Trophoblast cell (in vitro differentiated cells and primary cell): Measurements from ENCODE around the gene PPIF.
A peak's percentile ranks its signal among the peaks of the same experiment; 100 is the strongest.

Experiments used
- DNase-seq, 2 donors: peaks; one replicate each; pipeline ENCODE4 v3.0.0-alpha.2; 2016
- H2AFZ ChIP-seq: 2 replicates; pipeline ENCODE4 v1.6.1; 2013; ENCODE audit warnings: low read length, moderate library complexity, mild to moderate bottlenecking; ENCODE audit not compliant: insufficient read depth, poor library complexity
- H2AK5ac ChIP-seq: 2 replicates; pipeline ENCODE4 v1.6.1; 2013; ENCODE audit warnings: mild to moderate bottlenecking, low read length
- H2BK120ac ChIP-seq: 2 replicates; pipeline ENCODE4 v1.6.1; 2013; ENCODE audit warnings: low read length, mild to moderate bottlenecking, moderate library complexity; ENCODE audit not compliant: insufficient read depth, poor library complexity
- H2BK12ac ChIP-seq: 2 replicates; pipeline ENCODE4 v1.6.1; 2013; ENCODE audit warnings: mild to moderate bottlenecking, low read length, moderate library complexity
- H2BK5ac ChIP-seq: 2 replicates; pipeline ENCODE4 v1.6.1; 2013; ENCODE audit warnings: low read length, low read depth, moderate library complexity, mild to moderate bottlenecking; ENCODE audit not compliant: poor library complexity
- H3K14ac ChIP-seq: 2 replicates; pipeline ENCODE4 v1.6.1; 2013; ENCODE audit warnings: mild to moderate bottlenecking, low read length
- H3K18ac ChIP-seq: 2 replicates; pipeline ENCODE4 v1.6.1; 2013; ENCODE audit warnings: mild to moderate bottlenecking, low read length
- H3K23ac ChIP-seq: 2 replicates; pipeline ENCODE4 v1.6.1; 2013; ENCODE audit warnings: low read length
- H3K27ac ChIP-seq: 2 replicates; pipeline ENCODE4 v1.5.1; 2013; ENCODE audit warnings: low read depth, mild to moderate bottlenecking, inconsistent platforms, low read length, moderate library complexity
- H3K27me3 ChIP-seq: 2 replicates; pipeline ENCODE4 v1.6.1; 2013; ENCODE audit warnings: inconsistent platforms, mild to moderate bottlenecking, low read length, moderate library complexity; ENCODE audit not compliant: insufficient read depth
- H3K36me3 ChIP-seq, 2 experiments: 1 replicate in 1 of 2; 2 replicates in 1 of 2; pipeline ENCODE4 v1.6.1; 2013; ENCODE audit warnings: low read length in 2 of 2, mild to moderate bottlenecking in 2 of 2, moderate library complexity in 1 of 2; ENCODE audit not compliant: insufficient read depth in 2 of 2, control insufficient read depth in 1 of 2
- H3K4ac ChIP-seq: 2 replicates; pipeline ENCODE4 v1.6.1; 2013; ENCODE audit warnings: low read depth, mild to moderate bottlenecking, low read length, moderate library complexity
- H3K4me1 ChIP-seq, 2 experiments: 1 replicate in 1 of 2; 2 replicates in 1 of 2; pipeline ENCODE4 v1.6.1; 2013; ENCODE audit warnings: low read length in 2 of 2, mild to moderate bottlenecking in 2 of 2, moderate library complexity in 1 of 2; ENCODE audit not compliant: insufficient read depth in 2 of 2, control insufficient read depth in 1 of 2
- H3K4me2 ChIP-seq: 2 replicates; pipeline ENCODE4 v1.6.1; 2013; ENCODE audit warnings: inconsistent platforms, mild to moderate bottlenecking, low read length, moderate library complexity
- H3K4me3 ChIP-seq: 2 replicates; pipeline ENCODE4 v1.5.1; 2013; ENCODE audit warnings: mild to moderate bottlenecking, low read depth, low read length, inconsistent platforms
- H3K79me1 ChIP-seq: one replicate; pipeline ENCODE4 v1.6.1; 2013; ENCODE audit warnings: low read length
- H3K79me2 ChIP-seq: 2 replicates; pipeline ENCODE4 v1.6.1; 2013; ENCODE audit warnings: low read length, mild to moderate bottlenecking; ENCODE audit not compliant: control insufficient read depth, insufficient read depth, poor library complexity
- H3K9ac ChIP-seq: 2 replicates; pipeline ENCODE4 v1.6.1; 2013; ENCODE audit warnings: mild to moderate bottlenecking, low read length
- H3K9me3 ChIP-seq: 2 replicates; pipeline ENCODE4 v1.6.1; 2013; ENCODE audit warnings: low read depth, mild to moderate bottlenecking, control low read depth, inconsistent platforms, low read length; ENCODE audit not compliant: insufficient read depth
- H4K12ac ChIP-seq: 2 replicates; pipeline ENCODE4 v1.6.1; 2013; ENCODE audit warnings: low read depth, mild to moderate bottlenecking, low read length, moderate library complexity
- H4K8ac ChIP-seq: 2 replicates; pipeline ENCODE4 v1.6.1; 2013; ENCODE audit warnings: low read depth, mild to moderate bottlenecking, low read length, moderate library complexity
- H4K91ac ChIP-seq: one replicate; pipeline ENCODE4 v1.6.1; 2013; ENCODE audit warnings: low read depth, mild to moderate bottlenecking, low read length, moderate library complexity
- WGBS: extraction: QIAGEN DNeasy Blood & Tissue Kit; methylation state at CpG from one replicate; pipeline ENCODE4 v1.1.7; 2013; ENCODE audit warnings: missing lambda C conversion rate; ENCODE audit not compliant: insufficient read length, insufficient coverage; ENCODE audit errors: extremely low coverage; 5-methylcytosine and 5-hydroxymethylcytosine counted together

Gene PPIF

DNA sequence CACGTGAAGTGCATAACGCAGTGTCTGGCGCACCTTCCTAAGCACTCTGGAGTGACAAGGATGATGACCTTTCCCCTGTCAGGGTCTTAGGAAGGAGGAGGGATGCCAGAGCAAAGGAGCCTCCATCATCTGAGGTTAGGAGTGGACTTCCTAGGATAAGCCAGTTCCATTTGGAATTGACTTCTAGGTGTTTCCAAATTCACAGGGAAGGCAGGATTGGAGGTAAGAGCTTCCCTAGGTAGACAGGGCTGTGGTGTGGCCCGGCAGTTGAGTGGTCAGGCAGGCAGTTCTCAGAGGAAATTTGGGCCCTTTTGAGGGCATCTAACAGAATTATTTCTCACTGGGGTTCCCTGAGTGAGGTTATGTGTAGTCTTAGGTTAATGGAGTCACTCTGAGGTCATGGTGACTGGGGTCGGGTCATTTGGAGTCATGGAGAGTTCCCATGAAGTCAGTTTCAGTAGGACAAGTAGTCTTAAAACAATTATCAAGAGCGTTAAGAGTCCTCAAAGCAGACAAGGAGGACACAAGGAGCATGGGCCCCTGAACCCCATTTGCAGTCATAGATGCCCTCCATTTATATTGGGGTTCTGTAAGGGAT, 8.2 kb downstream of the PPIF start:
- no peak for DNase-seq
- Histone ChIP-seq H3K9me3 (peaks cover 3% of the 10 kb centered on the region), H3K27ac (no peak overlapping the region), H3K79me1 (no peaks in the 10 kb centered on the region), H3K4me1 (no peaks in the 10 kb centered on the region), H3K36me3 (peaks cover 35 to 40% of the 10 kb centered on the region in 2 experiments), H2AK5ac (no peak overlapping the region), H3K4ac (no peak overlapping the region), H4K91ac (no peak overlapping the region), H2BK12ac (no peak overlapping the region), H3K4me3 (no peak overlapping the region), H3K9ac (no peak overlapping the region), H4K12ac (no peak overlapping the region), H3K18ac (no peak overlapping the region), H2BK5ac (no peak overlapping the region), H3K27me3 (no peaks in the 10 kb centered on the region), H3K14ac (no peak overlapping the region), H3K79me2 (no peaks in the 10 kb centered on the region), H3K23ac (no peak overlapping the region), H3K4me2 (no peak overlapping the region), H4K8ac (no peak overlapping the region), H2BK120ac (no peak overlapping the region), H2AFZ (no peak overlapping the region)
- WGBS: no CpG with 5 or more reads among the region's 6 CpGs

DNA sequence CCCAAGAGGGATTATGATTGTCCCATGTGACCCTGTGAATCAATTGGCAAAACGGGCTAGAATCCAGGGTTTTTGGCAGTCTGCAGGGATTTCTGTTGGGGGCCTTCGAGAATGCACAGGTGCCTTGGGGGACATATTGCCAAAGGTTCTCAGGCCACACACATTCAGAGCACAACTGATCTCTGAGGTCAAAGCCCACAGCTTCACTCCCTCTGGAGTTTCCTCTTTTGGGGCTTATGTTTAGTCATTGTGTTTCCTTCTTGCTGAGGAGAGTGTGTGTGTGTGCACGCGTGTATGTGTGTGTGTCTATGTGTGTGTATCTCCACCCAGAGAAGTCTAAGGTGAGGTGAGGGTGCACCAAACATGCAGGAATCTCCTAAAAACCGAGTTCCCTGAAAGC, 8.8 kb downstream of the PPIF start:
- no peak overlapping the region for H2AK5ac ChIP-seq
- WGBS: no CpG with 5 or more reads among the region's 5 CpGs

DNA sequence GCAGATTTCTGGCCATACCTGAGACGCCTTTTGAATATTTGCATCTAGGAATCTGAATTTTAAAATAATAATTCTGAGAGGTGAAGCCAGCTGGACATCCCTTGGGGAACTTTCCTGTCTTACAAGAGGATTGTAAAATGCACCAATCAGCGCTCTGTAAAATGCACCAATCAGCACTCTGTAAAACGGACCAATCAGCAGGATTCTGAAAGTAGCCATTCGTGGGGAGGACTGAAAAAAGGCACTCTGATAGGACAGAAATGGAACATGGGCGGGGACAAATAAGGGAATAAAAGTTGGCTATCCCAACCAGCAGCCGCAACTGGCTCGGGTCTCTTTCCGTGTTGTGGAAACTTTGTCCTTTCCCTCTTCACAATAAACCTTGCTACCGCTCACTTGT, 9.9 kb downstream of the PPIF start:
- H3K27ac ChIP-seq: no peak overlapping the region
- no peak for DNase-seq
- no peak overlapping the region for H3K4me3 ChIP-seq
- no peak overlapping the region for H3K4ac ChIP-seq
- H4K12ac ChIP-seq: no peak overlapping the region
- no peak overlapping the region for H4K91ac ChIP-seq
- peaks cover 23 to 27% of the 10 kb centered on the region in 2 experiments for H3K36me3 ChIP-seq
- no peak overlapping the region for H2BK120ac ChIP-seq
- no CpG with 5 or more reads among the region's 9 CpGs for WGBS
- H2AK5ac ChIP-seq: no peak overlapping the region
- H3K9ac ChIP-seq: no peak overlapping the region
- no peak overlapping the region for H3K14ac ChIP-seq
- no peak overlapping the region for H2AFZ ChIP-seq
- H4K8ac ChIP-seq: no peak overlapping the region
- H2BK5ac ChIP-seq: no peak overlapping the region
- no peaks in the 10 kb centered on the region for H3K27me3 ChIP-seq
- no peak overlapping the region for H2BK12ac ChIP-seq
- H3K23ac ChIP-seq: no peak overlapping the region
- no peaks in the 10 kb centered on the region for H3K4me1 ChIP-seq
- H3K18ac ChIP-seq: no peak overlapping the region
- no peaks in the 10 kb centered on the region for H3K79me1 ChIP-seq
- H3K4me2 ChIP-seq: no peak overlapping the region
- no peaks in the 10 kb centered on the region for H3K79me2 ChIP-seq
- peaks cover 3% of the 10 kb centered on the region for H3K9me3 ChIP-seq

More for the DNA sequence above, 8.8 kb downstream of the PPIF start:
- no peaks in the 10 kb centered on the region for H3K79me2 ChIP-seq
- H3K23ac ChIP-seq: no peak overlapping the region
- H3K36me3 ChIP-seq: peaks cover 31 to 36% of the 10 kb centered on the region in 2 experiments
- H3K4me3 ChIP-seq: no peak overlapping the region
- H3K4ac ChIP-seq: no peak overlapping the region
- no peak overlapping the region for H2BK12ac ChIP-seq
- H3K27ac ChIP-seq: no peak overlapping the region
- no peaks in the 10 kb centered on the region for H3K79me1 ChIP-seq
- no peak overlapping the region for H3K9ac ChIP-seq
- H3K4me2 ChIP-seq: no peak overlapping the region
- no peak overlapping the region for H2AFZ ChIP-seq
- no peak overlapping the region for H3K18ac ChIP-seq
- no peaks in the 10 kb centered on the region for H3K4me1 ChIP-seq
- H2BK120ac ChIP-seq: no peak overlapping the region
- H3K14ac ChIP-seq: no peak overlapping the region
- no peak overlapping the region for H2BK5ac ChIP-seq
- no peak overlapping the region for H4K91ac ChIP-seq
- DNase-seq: peak in 1 of 2 donors; percentile 16
- H3K9me3 ChIP-seq: peaks cover 3% of the 10 kb centered on the region
- no peak overlapping the region for H4K8ac ChIP-seq
- H4K12ac ChIP-seq: no peak overlapping the region
- H3K27me3 ChIP-seq: no peaks in the 10 kb centered on the region

DNA sequence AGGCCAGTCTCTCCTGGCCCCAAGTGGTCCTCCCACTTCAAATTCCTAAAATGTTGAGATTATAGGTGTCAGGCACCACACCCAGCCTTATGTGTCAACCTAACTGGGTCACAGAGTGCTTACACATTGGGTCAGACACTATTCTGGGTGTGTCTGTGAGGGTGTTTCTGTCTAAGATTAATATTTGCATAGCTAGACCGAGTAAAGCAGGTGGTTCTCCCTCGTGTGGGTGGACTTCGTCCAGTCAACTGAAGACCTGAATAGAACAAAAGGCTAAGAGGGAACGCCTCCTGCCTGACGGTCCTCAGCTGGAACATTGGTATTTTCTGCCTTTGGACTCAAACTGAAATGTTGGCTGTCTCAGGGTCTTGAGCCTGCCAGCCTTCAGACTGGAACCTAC, 11.5 kb downstream of the PPIF start:
- H3K36me3 ChIP-seq: peaks cover 8 to 11% of the 10 kb centered on the region in 2 experiments
- WGBS: no CpG with 5 or more reads among the region's 5 CpGs
- H4K8ac ChIP-seq: no peak overlapping the region
- peak; percentile 84 to 85 for DNase-seq
- H2BK120ac ChIP-seq: no peak overlapping the region
- no peak overlapping the region for H3K23ac ChIP-seq
- H4K12ac ChIP-seq: no peak overlapping the region
- no peak overlapping the region for H4K91ac ChIP-seq
- no peak overlapping the region for H3K18ac ChIP-seq
- no peak overlapping the region for H2BK12ac ChIP-seq
- no peak overlapping the region for H3K4ac ChIP-seq
- H2AFZ ChIP-seq: no peak overlapping the region
- peak overlapping the region; percentile 49 for H3K4me3 ChIP-seq
- no peak overlapping the region for H3K9ac ChIP-seq
- H3K9me3 ChIP-seq: peaks cover 1% of the 10 kb centered on the region
- no peak overlapping the region for H3K14ac ChIP-seq
- H2BK5ac ChIP-seq: no peak overlapping the region
- H3K79me2 ChIP-seq: no peaks in the 10 kb centered on the region
- H3K4me2 ChIP-seq: no peak overlapping the region
- H2AK5ac ChIP-seq: no peak overlapping the region
- no peaks in the 10 kb centered on the region for H3K27me3 ChIP-seq
- H3K27ac ChIP-seq: no peak overlapping the region
- no peaks in the 10 kb centered on the region for H3K79me1 ChIP-seq
- H3K4me1 ChIP-seq: no peaks in the 10 kb centered on the region
